Measurements from ENCODE around the gene LHFPL3. TPM values are rescaled to one million over a fixed set of nuclear protein-coding genes. Genes with fewer than 3 reads are reported as not detected.
"Not testable (repeated sequence)": the region's sequence is repeated elsewhere in the genome, so short reads cannot be mapped to it uniquely, and the experiment has no call there.

The LHFPL3 gene
- total and polyA plus RNA-seq, 12 donors: 0.14 TPM; not detected in 11

DNA sequence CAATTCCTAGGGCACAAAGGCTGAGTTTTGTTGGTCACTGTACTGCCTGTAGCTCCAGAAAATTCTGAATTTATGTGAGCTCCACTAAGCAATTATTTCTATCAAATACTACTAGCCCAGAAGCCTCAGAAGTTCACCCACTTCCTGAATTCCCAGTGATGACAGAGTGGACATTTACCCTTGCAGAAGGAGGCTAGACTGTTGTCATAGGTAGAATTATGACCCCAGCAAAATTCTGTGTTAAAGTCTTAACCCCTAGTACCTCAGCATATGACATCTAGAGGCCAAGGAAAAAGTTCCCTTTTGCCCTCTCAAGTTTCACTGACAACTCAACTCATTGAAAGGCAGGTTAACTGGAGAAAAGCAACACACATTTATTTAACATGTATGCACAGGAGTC, 606.9 kb downstream of the LHFPL3 start:
- no peak overlapping the region for H3K4me3 ChIP-seq
- H3K27me3 ChIP-seq: no peaks in the 10 kb centered on the region
- intact Hi-C loops (cut with DNase I): no loop called here
- no peak for DNase-seq
- H3K9me3 ChIP-seq (replicated peaks in 1 of 3): no peaks in the 10 kb centered on the region
- TF ChIP-seq POLR2A (IDR thresholded peaks at IDR 0.05): no peak
- TF ChIP-seq, protein P1, sequence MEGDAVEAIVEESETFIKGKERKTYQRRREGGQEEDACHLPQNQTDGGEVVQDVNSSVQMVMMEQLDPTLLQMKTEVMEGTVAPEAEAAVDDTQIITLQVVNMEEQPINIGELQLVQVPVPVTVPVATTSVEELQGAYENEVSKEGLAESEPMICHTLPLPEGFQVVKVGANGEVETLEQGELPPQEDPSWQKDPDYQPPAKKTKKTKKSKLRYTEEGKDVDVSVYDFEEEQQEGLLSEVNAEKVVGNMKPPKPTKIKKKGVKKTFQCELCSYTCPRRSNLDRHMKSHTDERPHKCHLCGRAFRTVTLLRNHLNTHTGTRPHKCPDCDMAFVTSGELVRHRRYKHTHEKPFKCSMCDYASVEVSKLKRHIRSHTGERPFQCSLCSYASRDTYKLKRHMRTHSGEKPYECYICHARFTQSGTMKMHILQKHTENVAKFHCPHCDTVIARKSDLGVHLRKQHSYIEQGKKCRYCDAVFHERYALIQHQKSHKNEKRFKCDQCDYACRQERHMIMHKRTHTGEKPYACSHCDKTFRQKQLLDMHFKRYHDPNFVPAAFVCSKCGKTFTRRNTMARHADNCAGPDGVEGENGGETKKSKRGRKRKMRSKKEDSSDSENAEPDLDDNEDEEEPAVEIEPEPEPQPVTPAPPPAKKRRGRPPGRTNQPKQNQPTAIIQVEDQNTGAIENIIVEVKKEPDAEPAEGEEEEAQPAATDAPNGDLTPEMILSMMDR (IDR thresholded peaks at IDR 0.05): no peak
- no peaks in the 10 kb centered on the region for H3K4me1 ChIP-seq (replicated peaks in 1 of 2)
- no peaks in the 10 kb centered on the region for H3K36me3 ChIP-seq (replicated peaks in 1 of 2)
- H3K27ac ChIP-seq: no peak overlapping the region

GRCh38 chr7:104936546-104936945, 608.1 kb downstream of the LHFPL3 start:
- no peak overlapping the region for H3K4me3 ChIP-seq
- 87 to 95% (median 91%) methylated on average over 8 of the region's 8 CpGs for WGBS, 4 donors
- TF ChIP-seq POLR2A (IDR thresholded peaks at IDR 0.05): no peak
- TF ChIP-seq, protein P1 (IDR thresholded peaks at IDR 0.05): no peak
- intact Hi-C loops (cut with DNase I): no loop called here
- no peaks in the 10 kb centered on the region for H3K36me3 ChIP-seq (replicated peaks in 1 of 2)
- H3K9me3 ChIP-seq (replicated peaks in 1 of 3): no peaks in the 10 kb centered on the region
- no peaks in the 10 kb centered on the region for H3K27me3 ChIP-seq
- H3K4me1 ChIP-seq (replicated peaks in 1 of 2): no peaks in the 10 kb centered on the region
- H3K27ac ChIP-seq: no peak overlapping the region
- DNase-seq: no peak

GRCh38 chr7:104937489-104937888, 609.1 kb downstream of the LHFPL3 start:
- H3K27ac ChIP-seq; H3K36me3 ChIP-seq (replicated peaks in 1 of 2); H3K4me3 ChIP-seq; H3K27me3 ChIP-seq; H3K9me3 ChIP-seq (replicated peaks in 1 of 3); DNase-seq; H3K4me1 ChIP-seq (replicated peaks in 1 of 2); intact Hi-C loops (cut with DNase I): not testable (repeated sequence)
- 90 to 95% (median 93%) methylated on average over 6 of the region's 6 CpGs for WGBS, 4 donors

DNA sequence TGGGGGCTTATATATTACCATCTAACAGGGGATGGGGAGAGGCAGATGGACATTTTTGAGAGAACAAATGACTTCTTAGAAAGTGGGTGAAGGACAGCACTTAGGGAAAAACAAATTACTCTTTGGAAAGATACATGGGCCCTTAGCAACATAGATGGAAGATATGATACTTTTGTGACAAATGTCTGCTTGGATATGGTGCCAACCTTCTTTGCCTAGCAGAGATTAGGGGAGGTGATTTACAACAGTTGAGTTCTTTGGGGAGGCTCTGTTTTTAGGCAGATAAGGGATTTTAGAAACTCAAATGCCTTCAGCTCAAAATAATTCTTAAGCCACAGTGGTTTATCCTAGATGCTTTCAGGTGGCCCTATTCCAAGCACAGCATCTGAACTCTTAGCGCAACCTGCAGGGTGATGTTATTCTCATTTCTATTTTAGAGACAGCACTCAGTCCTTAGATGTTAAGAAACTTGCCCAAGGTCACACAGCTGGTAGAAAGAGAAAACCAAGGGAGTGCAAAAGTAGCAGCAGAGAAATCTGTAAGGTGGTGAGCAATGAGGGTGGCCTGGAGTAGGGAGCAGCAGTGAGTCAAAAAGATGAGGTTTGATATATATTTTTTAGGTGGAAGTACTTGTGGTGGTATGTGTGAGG, 610.5 kb downstream of the LHFPL3 start:
- TF ChIP-seq POLR2A (IDR thresholded peaks at IDR 0.05): no peak
- TF ChIP-seq, protein P1 (IDR thresholded peaks at IDR 0.05): no peak
- H3K36me3 ChIP-seq (replicated peaks in 1 of 2): no peaks in the 10 kb centered on the region
- H3K27ac ChIP-seq: no peak overlapping the region
- intact Hi-C loops (cut with DNase I): no loop called here
- H3K4me1 ChIP-seq (replicated peaks in 1 of 2): peaks cover 8% of the 10 kb centered on the region in 2 donors
- no peaks in the 10 kb centered on the region for H3K9me3 ChIP-seq (replicated peaks in 1 of 3)
- no peaks in the 10 kb centered on the region for H3K27me3 ChIP-seq
- H3K4me3 ChIP-seq: no peak overlapping the region
- peak in 1 of 7 donors; percentile 23 for DNase-seq
- 70 to 84% (median 78%) methylated on average over 1 of the region's 1 CpG for WGBS, 4 donors

DNA sequence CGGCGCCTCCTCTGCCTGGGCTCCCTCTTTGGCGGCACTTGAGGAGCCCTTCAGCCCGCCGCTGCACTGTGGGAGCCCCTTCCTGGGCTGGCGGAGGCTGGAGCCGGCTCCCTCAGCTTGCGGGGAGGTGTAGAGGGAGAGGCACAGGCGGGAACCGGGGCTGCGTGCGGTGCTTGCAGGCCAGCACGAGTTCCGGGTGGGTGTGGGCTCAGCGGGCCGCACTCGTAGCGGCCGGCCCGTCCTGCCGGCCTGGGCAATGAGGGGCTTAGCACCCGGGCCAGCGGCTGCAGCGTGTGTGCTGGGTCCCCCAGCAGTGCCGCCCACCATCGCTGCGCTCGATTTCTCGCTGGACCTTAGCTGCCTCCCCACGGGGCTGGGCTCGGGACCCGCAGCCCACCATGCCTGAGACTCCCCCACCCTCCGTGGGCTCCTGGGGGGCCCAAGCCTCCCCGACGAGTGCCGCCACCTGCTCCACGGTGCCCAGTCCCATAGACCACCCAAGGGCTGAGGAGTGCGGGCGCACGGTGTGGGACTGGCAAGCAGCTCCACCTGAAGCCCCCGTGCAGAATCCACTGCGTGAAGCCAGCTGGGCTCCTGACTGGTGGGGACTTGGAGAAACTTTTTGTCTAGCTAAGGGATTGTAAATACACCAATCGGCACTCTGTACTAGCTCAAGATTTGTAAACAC, 611.8 kb downstream of the LHFPL3 start:
- Histone ChIP-seq H3K27ac (no peak overlapping the region), H3K9me3 (replicated peaks in 1 of 3) (no peaks in the 10 kb centered on the region), H3K4me1 (replicated peaks in 1 of 2) (peaks cover 18 to 21% of the 10 kb centered on the region in 2 donors), H3K4me3 (no peak overlapping the region), H3K36me3 (replicated peaks in 1 of 2) (no peaks in the 10 kb centered on the region), H3K27me3 (no peaks in the 10 kb centered on the region)
- intact Hi-C loops (cut with DNase I): no loop called here
- DNase-seq: no peak
- WGBS, 4 donors: 92 to 96% (median 94%) methylated on average over 18 to 43 of the region's 43 CpGs
- TF ChIP-seq POLR2A (IDR thresholded peaks at IDR 0.05): no peak
- TF ChIP-seq, protein P1 (IDR thresholded peaks at IDR 0.05): no peak

All from adrenal gland (tissue), 12 donors.